ENCODE results near the gene PRKCA. TPM values are rescaled to one million over a fixed set of nuclear protein-coding genes. Genes with fewer than 3 reads are reported as not detected.

The PRKCA gene
- total RNA-seq, 1 experiment from 2014 or later = 22.6 TPM

- BruUV-seq (replicated peaks) = no TSS peak
- intact Hi-C loops (cut with micrococcal nuclease) = no loop called here
- Histone ChIP-seq H3K4me2 (ENCODE audit: low read length) (no peak overlapping the region), H3K4me1 (ENCODE audit: insufficient read depth, low read length) (peaks cover 27% of the 10 kb centered on the region), H3K27me3 (ENCODE audit: low read length) (no peaks in the 10 kb centered on the region), H3K36me3 (ENCODE audit: low read depth, low read length) (no peaks in the 10 kb centered on the region), H3K27ac (ENCODE audit: low read length) (no peak overlapping the region), H3K9ac (ENCODE audit: low read length) (no peak overlapping the region), H3K79me2 (ENCODE audit: low read length) (no peaks in the 10 kb centered on the region), H3K9me2 (replicated peaks; ENCODE audit: low read length) (no peaks in the 10 kb centered on the region), H2AFZ (ENCODE audit: low read length) (no peak overlapping the region), H3K4me3 (ENCODE audit: low read length) (no peak overlapping the region), H3K9me3 (ENCODE audit: low read length) (no peaks in the 10 kb centered on the region), H4K20me1 (ENCODE audit: low read length) (no peaks in the 10 kb centered on the region), H3F3A (ENCODE audit: low read length, unreplicated experiment) (no peaks in the 10 kb centered on the region)
- ATAC-seq = no peak
- ChIA-PET CTCF (no interaction called here), POLR2A (ENCODE audit: unreplicated experiment) (interaction anchor here (0.6 kb wide), 1 partner anchor 123 kb away, joined by 5 read pairs; no protein-coding TSS in a partner anchor)
- TF ChIP-seq, protein P1, sequence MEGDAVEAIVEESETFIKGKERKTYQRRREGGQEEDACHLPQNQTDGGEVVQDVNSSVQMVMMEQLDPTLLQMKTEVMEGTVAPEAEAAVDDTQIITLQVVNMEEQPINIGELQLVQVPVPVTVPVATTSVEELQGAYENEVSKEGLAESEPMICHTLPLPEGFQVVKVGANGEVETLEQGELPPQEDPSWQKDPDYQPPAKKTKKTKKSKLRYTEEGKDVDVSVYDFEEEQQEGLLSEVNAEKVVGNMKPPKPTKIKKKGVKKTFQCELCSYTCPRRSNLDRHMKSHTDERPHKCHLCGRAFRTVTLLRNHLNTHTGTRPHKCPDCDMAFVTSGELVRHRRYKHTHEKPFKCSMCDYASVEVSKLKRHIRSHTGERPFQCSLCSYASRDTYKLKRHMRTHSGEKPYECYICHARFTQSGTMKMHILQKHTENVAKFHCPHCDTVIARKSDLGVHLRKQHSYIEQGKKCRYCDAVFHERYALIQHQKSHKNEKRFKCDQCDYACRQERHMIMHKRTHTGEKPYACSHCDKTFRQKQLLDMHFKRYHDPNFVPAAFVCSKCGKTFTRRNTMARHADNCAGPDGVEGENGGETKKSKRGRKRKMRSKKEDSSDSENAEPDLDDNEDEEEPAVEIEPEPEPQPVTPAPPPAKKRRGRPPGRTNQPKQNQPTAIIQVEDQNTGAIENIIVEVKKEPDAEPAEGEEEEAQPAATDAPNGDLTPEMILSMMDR (conservative IDR thresholded peaks at IDR 0.05; ENCODE audit: low read depth, low read length) = no peak
- TF ChIP-seq EZH2phosphoT487 (IDR thresholded peaks at IDR 0.05; ENCODE audit: borderline replicate concordance, low read length) = no peak
- TF ChIP-seq EZH2 (IDR thresholded peaks at IDR 0.05; ENCODE audit: low read length, unreplicated experiment) = no peak
- DNase-seq = no peak
Observed at GRCh38 chr17:66750781-66751543, 448.5 kb downstream of the PRKCA start.

DNA sequence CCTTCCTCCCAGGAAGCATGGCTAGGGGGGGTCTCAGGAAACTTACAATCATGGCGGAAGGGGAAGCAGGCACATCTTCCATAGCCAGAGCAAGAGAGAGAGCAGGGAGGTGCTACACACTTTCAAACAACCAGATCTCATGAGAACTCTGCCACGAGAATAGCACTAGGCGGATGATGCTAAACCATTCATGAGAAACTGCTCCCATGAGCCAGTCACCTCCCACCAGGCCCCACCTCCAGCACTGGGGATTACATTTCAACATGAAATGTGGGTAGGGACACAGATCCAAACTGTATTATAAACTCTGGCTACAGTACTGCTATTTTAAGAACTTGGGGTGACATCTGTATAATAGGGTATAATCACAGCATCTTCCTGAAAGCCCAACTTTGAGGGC lies 449.4 kb downstream of the PRKCA start:
- Histone ChIP-seq H3K79me2 (ENCODE audit: low read length) (no peaks in the 10 kb centered on the region), H3K4me3 (ENCODE audit: low read length) (no peak overlapping the region), H3F3A (ENCODE audit: low read length, unreplicated experiment) (no peaks in the 10 kb centered on the region), H3K36me3 (ENCODE audit: low read depth, low read length) (no peaks in the 10 kb centered on the region), H3K27ac (ENCODE audit: low read length) (no peak overlapping the region), H3K4me1 (ENCODE audit: insufficient read depth, low read length) (peaks cover 27% of the 10 kb centered on the region), H3K27me3 (ENCODE audit: low read length) (no peaks in the 10 kb centered on the region), H2AFZ (ENCODE audit: low read length) (no peak overlapping the region), H3K9me2 (replicated peaks; ENCODE audit: low read length) (no peaks in the 10 kb centered on the region), H3K9me3 (ENCODE audit: low read length) (no peaks in the 10 kb centered on the region), H4K20me1 (ENCODE audit: low read length) (no peaks in the 10 kb centered on the region), H3K9ac (ENCODE audit: low read length) (no peak overlapping the region), H3K4me2 (ENCODE audit: low read length) (no peak overlapping the region)
- ChIA-PET CTCF (no interaction called here), POLR2A (ENCODE audit: unreplicated experiment) (no interaction called here)
- ATAC-seq (no peak), DNase-seq (no peak)
- TF ChIP-seq EZH2phosphoT487 (IDR thresholded peaks at IDR 0.05; ENCODE audit: borderline replicate concordance, low read length) = no peak
- TF ChIP-seq EZH2 (IDR thresholded peaks at IDR 0.05; ENCODE audit: low read length, unreplicated experiment) = no peak
- TF ChIP-seq, protein P1 (conservative IDR thresholded peaks at IDR 0.05; ENCODE audit: low read depth, low read length) = no peak
- intact Hi-C loops (cut with micrococcal nuclease) = no loop called here
- BruUV-seq (replicated peaks) = no TSS peak

- Histone ChIP-seq H3K4me1 (ENCODE audit: insufficient read depth, low read length) (peaks cover 23% of the 10 kb centered on the region), H3K27me3 (ENCODE audit: low read length) (no peaks in the 10 kb centered on the region), H3F3A (ENCODE audit: low read length, unreplicated experiment) (no peaks in the 10 kb centered on the region), H3K27ac (ENCODE audit: low read length) (no peak overlapping the region), H3K9me2 (replicated peaks; ENCODE audit: low read length) (no peaks in the 10 kb centered on the region), H3K36me3 (ENCODE audit: low read depth, low read length) (no peaks in the 10 kb centered on the region), H3K4me2 (ENCODE audit: low read length) (no peak overlapping the region), H3K9ac (ENCODE audit: low read length) (no peak overlapping the region), H3K4me3 (ENCODE audit: low read length) (no peak overlapping the region), H2AFZ (ENCODE audit: low read length) (no peak overlapping the region), H3K79me2 (ENCODE audit: low read length) (no peaks in the 10 kb centered on the region), H3K9me3 (ENCODE audit: low read length) (no peaks in the 10 kb centered on the region), H4K20me1 (ENCODE audit: low read length) (no peaks in the 10 kb centered on the region)
- no TSS peak for BruUV-seq (replicated peaks)
- DNase-seq (no peak), ATAC-seq (no peak)
- intact Hi-C loops (cut with micrococcal nuclease) = no loop called here
- ChIA-PET CTCF (no interaction called here), POLR2A (ENCODE audit: unreplicated experiment) (no interaction called here)
- no peak for TF ChIP-seq EZH2 (IDR thresholded peaks at IDR 0.05; ENCODE audit: low read length, unreplicated experiment)
- no peak for TF ChIP-seq EZH2phosphoT487 (IDR thresholded peaks at IDR 0.05; ENCODE audit: borderline replicate concordance, low read length)
- TF ChIP-seq, protein P1 (conservative IDR thresholded peaks at IDR 0.05; ENCODE audit: low read depth, low read length) = no peak
Observed at GRCh38 chr17:66752411-66752810, 450.0 kb downstream of the PRKCA start.
